HFF-Myc (cell line): ENCODE data around the gene NONO.
"Not testable (repeated sequence)": the region's sequence is repeated elsewhere in the genome, so short reads cannot be mapped to it uniquely, and the experiment has no call there.

Source experiments
- DNase-seq: peaks from one replicate; pipeline ENCODE4 v3.0.0-alpha.2; 2011; ENCODE audit warnings: low read depth; ENCODE audit errors: extremely low read depth
- H3K4me3 ChIP-seq: replicated peaks from 2 replicates; pipeline ENCODE4 v1.5.1; 2011; ENCODE audit warnings: low read depth, mild to moderate bottlenecking, control low read depth, low read length
- CTCF ChIP-seq: IDR thresholded peaks from 2 replicates; pipeline ENCODE4 v1.5.1; 2012; ENCODE audit warnings: mild to moderate bottlenecking, low read depth, low read length, control low read depth; ENCODE audit errors: missing control alignments

Gene NONO

GRCh38 chrX:71256051-71256450 is 27.4 kb upstream of the NONO start:
- H3K4me3 ChIP-seq, result no peak overlapping the region
- TF ChIP-seq CTCF, result no peak
- DNase-seq, result no peak

GRCh38 chrX:71256856-71257255 is 26.6 kb upstream of the NONO start:
- no peak for DNase-seq
- no peak overlapping the region for H3K4me3 ChIP-seq
- no peak for TF ChIP-seq CTCF

- not testable (repeated sequence) for DNase-seq, H3K4me3 ChIP-seq
These were observed 14.8 kb upstream of the NONO start for GRCh38 chrX:71268624-71269023.

GRCh38 chrX:71269801-71270395 is 13.5 kb upstream of the NONO start:
- TF ChIP-seq CTCF, result no peak
- DNase-seq, result no peak
- no peak overlapping the region for H3K4me3 ChIP-seq

- DNase-seq, H3K4me3 ChIP-seq: not testable (repeated sequence)
These were observed 11.1 kb upstream of the NONO start for GRCh38 chrX:71272313-71272712.

- H3K4me3 ChIP-seq, DNase-seq: not testable (repeated sequence)
These were observed 2.1 kb upstream of the NONO start for GRCh38 chrX:71281300-71281699.

- DNase-seq, result peak; percentile 17
- peak overlapping the region; percentile 34 for H3K4me3 ChIP-seq
- no peak for TF ChIP-seq CTCF
These were observed 677 bp upstream of the NONO start for GRCh38 chrX:71282514-71283402.

GRCh38 chrX:71285929-71286328 is 2.5 kb downstream of the NONO start:
- no peak for TF ChIP-seq CTCF
- DNase-seq, result no peak
- peak overlapping the region; percentile 75 for H3K4me3 ChIP-seq
